ENCODE measurements around the gene KCTD21.
A peak's percentile ranks its signal among the peaks of the same experiment; 100 is the strongest.

Gene KCTD21

DNA sequence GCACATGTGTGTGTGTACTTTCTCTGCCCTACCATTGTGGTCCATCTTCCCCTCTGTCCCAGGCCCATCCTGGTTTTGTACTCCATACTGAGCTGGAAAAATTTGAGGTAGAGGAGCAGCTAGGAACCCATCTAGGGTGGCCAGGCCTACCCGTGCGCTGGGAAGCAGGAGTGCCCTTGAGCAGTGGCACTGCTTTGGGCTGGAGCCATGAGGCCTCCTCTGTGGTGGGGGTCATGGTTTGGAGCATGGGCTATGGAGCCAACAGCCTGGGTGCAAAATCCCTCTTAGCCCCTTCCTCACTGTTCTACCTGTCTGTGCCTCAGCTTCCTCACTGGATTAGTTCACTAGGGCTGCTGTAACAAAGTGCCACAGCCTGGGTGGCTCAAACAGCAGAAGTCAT, 27.1 kb downstream of the KCTD21 start:
- in situ Hi-C loops (cut with HindIII; ENCODE audit: low pct_ligation_motif_present, low pct_unique_long_range_greater_than_20kb, low sequenced_read_pairs): no loop called here
- no peak for DNase-seq

DNA sequence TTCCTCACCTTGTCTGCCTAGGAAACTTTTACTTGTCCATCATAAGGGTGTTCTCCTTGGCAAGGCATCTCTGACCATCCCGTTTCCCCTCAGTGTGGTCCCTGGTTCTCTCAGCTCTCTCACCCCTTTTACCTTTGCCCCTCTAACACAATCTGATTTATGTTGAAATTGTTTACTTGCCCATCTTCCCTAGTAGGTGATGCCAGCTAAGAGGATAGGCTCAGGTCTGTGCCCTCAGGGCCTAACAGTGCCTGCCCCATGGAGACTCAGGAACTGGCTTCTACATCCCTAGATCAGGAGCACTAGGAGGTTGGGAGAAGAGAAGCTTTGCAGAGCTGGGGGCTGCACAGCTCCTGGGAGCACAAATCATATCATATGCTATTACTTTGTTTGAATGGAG, 27.9 kb downstream of the KCTD21 start:
- in situ Hi-C loops (cut with HindIII; ENCODE audit: low pct_ligation_motif_present, low pct_unique_long_range_greater_than_20kb, low sequenced_read_pairs): no loop called here
- no peak for DNase-seq

DNA sequence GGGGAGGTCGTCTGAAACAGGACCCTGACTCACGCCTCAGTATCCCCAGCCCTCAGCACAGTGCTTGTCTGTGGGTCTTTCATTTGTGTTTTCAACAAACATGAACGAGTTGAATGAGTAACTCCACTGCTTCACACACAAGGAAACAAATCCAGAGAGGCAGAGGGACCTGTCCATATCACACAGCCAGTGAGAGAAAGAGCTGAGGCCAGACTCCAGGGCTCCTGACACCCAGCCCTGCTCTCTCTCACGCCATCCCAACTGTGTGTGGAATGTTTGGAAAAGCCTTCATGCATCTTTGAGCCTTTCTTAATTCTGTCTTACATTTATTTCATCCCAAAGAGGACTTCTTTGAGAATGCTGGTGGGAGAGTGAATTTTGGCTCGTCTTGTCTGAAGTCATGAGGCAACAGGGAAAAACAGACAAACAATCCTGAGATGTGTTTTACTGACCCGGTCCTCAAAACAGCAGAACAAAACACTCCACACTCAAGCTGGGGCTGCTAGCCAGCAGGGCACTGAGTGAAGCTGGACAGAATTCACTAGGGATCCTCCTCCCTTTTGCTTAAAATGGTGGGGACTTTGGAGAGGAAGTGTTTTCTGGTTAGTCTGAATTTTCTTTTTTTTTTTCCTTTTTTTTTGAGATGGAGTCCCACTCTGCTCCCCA, 29.3 kb downstream of the KCTD21 start:
- no peak for DNase-seq
- in situ Hi-C loops (cut with HindIII; ENCODE audit: low pct_ligation_motif_present, low pct_unique_long_range_greater_than_20kb, low sequenced_read_pairs): no loop called here

DNA sequence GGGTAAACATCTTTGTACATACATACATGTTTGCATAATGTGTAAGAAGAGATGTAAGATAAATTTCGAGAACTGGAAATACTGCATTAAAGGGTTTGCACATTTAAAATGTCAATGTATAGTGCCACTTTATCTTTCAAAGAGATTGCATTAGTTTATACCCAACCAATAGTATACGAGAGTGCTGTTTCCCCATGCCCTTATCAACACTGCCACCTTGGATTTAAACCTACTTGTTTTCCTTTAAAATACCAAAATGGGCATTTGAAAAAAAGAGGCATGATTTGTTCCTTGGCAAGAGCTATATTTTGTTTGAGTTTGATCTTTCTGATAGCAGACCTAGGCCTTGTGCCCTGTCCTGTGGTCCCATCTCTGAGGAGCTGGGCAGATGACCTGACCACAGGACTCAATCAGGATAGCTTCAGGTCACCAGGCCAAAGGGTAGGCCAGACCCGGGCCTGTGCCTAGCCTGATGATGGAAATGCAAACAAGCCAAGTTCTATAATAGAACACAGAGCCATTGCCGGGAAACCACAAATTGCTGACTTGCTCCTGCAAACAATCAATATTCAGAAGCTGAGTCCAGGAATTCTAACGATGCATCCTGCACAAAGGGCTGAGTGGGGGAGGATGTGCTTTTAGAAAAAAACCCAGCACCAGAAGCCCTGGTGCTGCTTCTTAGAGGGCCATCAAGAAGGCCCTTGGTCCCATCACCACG, 32.1 kb downstream of the KCTD21 start:
- no peak for DNase-seq
- in situ Hi-C loops (cut with HindIII; ENCODE audit: low pct_ligation_motif_present, low pct_unique_long_range_greater_than_20kb, low sequenced_read_pairs): no loop called here

DNA sequence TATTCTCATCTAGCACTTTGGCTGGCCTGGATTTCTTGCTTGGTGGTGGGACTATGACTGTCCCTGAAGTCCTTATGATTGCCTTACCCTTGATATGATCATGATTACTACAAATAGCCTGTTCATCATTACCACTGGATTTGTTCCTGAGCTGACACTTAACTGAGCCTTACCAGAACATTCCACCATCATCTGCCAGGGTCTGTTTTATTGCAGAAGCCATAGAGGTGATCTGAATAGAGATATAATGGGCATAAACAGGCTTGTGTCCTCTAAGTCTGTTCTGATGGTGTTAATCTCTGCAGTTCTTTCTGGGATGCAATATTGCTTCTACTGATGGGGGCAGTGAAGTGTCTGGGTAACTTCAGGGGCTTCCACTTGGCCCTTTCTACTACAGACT, 36.6 kb downstream of the KCTD21 start:
- no peak for DNase-seq
- in situ Hi-C loops (cut with HindIII; ENCODE audit: low pct_ligation_motif_present, low pct_unique_long_range_greater_than_20kb, low sequenced_read_pairs): no loop called here

DNA sequence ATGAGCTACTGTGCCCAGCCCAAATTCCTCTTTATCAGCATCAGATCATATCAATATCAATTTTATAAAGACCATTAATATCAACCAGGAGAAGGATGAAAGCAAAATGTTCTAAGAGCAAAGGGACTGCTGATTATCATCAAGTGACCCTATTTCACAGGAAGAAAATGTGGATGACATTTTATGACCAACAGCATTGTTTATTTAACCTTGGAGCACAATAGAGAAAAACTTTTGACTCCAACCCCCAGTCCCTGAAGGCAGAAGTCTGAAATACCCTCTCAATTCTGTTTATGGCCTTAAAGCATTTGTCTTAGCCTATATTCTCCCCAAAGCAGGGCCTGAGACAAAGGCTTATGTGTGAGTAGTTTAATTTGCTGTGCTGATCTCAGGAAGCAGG, 37.7 kb downstream of the KCTD21 start:
- DNase-seq: no peak
- in situ Hi-C loops (cut with HindIII; ENCODE audit: low pct_ligation_motif_present, low pct_unique_long_range_greater_than_20kb, low sequenced_read_pairs): no loop called here

DNA sequence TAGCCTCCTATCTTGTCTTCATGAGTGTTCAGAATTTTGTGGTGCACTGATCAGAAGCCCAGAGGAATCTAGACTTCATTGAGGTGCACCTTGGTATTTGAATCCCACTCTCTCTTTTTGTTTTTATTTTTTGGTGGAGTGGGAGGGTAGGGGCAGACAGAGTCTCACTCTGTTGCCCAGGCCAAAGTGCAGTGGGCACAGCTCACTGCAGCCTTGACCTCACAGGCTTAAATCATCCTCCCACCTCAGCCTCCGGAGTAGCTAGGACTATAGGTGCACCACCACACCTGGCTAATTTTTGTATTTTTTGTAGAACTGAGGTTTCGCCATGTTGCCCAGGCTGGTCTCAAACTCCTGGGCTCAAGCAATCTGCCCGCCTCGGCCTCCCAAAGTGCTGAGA, 38.1 kb downstream of the KCTD21 start:
- no peak for DNase-seq
- in situ Hi-C loops (cut with HindIII; ENCODE audit: low pct_ligation_motif_present, low pct_unique_long_range_greater_than_20kb, low sequenced_read_pairs): no loop called here

DNA sequence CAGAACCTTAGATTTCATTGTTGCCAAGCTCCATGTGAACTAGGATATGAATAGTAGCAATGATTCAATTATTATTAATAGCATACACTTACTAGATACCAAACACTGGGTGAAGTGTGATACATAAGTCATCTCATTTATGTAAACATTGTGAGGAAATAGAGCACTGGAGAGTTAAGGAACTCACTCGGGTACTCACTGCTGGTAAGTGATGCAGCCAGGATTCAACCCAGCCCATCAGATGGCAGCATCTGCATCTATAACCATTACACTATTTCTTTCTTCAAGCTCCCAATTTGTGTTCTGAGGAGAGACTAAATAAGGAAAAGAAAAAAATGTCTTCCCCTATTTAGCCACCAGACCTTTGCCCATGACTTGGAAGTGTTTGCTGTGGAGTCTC, 38.8 kb downstream of the KCTD21 start:
- no peak for DNase-seq
- in situ Hi-C loops (cut with HindIII; ENCODE audit: low pct_ligation_motif_present, low pct_unique_long_range_greater_than_20kb, low sequenced_read_pairs): no loop called here

DNA sequence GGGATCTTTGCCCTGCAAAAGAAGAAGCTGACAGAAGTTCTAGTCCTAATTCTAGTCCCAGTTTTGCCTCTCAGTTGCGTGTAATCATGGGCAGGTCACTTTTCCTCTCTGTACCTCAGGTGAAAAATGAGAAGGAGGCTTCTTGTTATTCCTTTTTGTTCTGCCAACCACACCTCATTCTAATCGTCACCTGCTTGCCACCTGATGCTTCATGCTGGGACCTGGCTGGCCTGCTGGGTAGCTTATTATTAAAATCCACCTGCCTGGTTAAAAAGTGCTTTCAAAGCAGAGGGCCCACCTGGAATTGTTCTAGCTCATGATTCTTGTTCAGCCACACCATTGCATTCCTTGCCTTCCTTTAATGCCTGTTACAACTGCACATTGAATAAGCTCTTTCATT, 40.6 kb downstream of the KCTD21 start:
- in situ Hi-C loops (cut with HindIII; ENCODE audit: low pct_ligation_motif_present, low pct_unique_long_range_greater_than_20kb, low sequenced_read_pairs): no loop called here
- no peak for DNase-seq

DNA sequence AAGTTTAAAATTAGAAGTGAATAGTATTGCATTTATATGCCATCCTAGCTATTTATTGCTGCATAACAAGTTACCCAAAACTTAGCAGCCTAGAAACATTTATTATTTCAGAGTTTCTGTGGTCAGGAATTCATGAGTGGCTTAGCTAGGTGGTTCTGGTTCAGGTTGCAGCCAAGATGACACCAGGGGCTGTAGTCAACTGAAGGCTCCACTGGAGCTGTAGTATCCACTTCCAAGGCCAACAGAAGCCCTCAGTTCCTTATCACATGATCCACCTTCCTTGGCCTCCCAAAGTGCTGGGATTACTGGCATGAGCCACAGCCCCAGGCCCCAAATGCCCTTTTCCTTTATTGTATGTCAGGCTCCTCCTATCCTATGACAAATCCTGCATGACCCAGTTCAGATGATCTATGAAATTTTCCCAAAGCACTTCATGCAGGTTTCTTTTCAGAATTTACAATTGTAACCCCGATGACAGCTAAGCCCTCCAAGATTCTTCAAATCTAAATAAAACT, 42.9 kb downstream of the KCTD21 start:
- in situ Hi-C loops (cut with HindIII; ENCODE audit: low pct_ligation_motif_present, low pct_unique_long_range_greater_than_20kb, low sequenced_read_pairs): no loop called here
- no peak for DNase-seq

DNA sequence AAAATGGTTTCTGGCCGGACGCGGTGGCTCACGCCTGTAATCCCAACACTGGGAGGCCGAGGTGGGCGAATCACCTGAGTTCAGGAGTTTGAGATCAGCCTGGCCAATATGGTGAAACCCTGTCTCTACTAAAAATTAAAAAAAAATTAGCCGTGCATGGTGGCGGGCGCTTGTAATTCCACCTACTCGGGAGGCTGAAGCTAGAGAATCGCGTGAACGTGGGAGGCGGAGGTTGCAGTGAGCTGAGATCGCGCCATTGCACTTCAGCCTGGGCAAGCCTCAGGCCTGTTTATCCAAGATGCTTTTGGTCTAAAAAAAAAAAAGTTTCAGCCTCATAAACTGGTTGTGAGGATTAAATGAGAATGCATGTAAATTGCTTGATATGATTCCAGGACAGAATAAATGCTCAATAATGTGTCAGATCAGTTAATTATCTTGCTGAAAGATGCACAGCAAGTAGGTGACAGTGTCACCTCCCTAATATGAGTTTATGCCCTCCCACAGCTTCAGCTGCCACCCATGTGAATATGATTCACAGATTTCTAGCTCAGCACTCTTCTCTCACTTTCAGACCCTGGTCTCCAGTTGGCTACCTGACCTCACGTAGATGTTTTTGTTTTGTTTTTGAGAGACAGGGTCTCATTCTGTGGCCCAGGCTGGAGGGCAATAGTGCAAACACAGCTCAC, 47.9 kb downstream of the KCTD21 start:
- in situ Hi-C loops (cut with HindIII; ENCODE audit: low pct_ligation_motif_present, low pct_unique_long_range_greater_than_20kb, low sequenced_read_pairs): no loop called here
- DNase-seq: no peak

DNA sequence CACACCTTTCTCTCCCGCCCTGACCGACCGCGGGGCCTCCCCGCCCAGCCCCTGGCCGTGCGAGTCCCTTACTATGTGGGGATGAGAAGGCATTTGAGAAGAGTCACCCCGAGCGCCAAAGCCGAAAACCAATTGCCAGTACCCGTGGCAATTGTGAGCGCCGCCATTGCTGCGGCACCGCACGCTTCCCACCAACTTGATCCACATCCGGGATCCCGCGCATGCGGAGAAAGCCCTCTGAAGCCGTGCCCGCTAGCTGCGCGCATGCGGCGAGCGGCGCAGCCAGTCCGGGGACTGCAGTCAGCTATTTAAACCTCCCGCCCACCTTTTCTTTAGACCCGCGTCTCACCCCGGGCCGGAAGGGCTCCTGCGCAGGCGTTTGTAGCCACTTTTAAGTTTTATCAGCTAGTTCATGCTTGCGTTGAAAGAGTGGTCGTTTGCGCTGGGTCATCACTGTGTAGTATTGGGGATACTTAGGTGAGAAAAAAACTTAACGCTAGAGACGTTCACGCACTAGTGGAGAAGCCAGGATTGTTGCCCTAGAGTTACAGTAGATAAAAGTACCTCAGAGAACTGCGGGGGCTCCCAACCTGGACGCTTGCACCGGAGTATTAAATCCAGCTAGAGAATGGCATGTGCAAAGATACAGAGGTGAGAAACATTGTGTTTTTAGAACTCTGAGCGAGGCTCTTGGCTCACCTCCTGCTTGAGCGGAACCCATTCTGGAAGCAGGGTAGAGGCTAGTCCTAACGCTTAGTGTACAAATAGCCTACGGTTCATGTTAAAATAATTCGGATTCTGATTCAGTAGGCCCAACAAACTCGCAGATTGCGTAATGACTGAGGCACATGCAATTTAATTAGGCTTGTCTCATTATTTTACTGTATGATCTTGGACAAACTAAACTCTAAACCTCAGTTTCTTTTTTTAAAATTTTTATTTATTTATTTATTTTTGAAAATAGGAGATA, 48.7 kb downstream of the KCTD21 start, which contains the start of gene ALG8:
Gene ALG8, minus strand, starts transcription at position 205 of the 970 bp plus-strand sequence. Its CDS starts 38 bp downstream, at position 167.
- peak; percentile 94 for DNase-seq
- in situ Hi-C loops (cut with HindIII; ENCODE audit: low pct_ligation_motif_present, low pct_unique_long_range_greater_than_20kb, low sequenced_read_pairs): no loop called here

DNA sequence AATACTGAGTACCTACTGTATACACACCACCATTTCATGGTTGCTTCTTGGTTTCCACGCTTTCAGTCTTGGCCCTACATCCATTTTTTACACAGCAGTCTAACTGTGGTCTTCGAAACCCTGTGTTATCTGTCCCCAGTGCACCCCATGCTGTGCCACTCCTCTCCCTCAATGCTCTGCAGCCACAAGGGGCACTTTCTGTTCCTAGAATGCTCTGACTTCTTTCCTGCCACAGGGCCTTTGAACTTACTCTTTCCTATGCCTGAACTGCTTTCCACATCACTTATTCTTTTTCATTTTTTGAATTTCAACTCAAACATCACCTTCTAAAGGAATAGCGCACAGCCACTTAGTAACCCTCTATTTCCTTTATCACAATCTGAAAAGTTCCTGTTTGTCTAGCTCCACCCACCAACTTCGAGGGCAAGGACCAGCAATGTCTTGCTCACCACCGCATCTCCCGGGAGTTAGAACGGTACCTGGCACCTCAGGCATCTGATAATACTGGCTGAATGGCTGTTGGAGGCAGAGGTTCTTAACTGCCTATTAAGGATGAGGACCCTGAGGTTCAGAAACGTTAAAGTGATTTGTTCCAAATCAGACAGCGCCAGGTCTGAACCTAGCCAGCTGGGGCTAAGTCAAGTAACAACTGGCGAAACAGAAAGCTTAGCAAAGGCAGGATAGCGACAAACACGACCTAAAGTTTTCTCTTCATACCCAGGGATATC, 49.6 kb downstream of the KCTD21 start:
- peak; percentile 33 for DNase-seq
- in situ Hi-C loops (cut with HindIII; ENCODE audit: low pct_ligation_motif_present, low pct_unique_long_range_greater_than_20kb, low sequenced_read_pairs): no loop called here

DNA sequence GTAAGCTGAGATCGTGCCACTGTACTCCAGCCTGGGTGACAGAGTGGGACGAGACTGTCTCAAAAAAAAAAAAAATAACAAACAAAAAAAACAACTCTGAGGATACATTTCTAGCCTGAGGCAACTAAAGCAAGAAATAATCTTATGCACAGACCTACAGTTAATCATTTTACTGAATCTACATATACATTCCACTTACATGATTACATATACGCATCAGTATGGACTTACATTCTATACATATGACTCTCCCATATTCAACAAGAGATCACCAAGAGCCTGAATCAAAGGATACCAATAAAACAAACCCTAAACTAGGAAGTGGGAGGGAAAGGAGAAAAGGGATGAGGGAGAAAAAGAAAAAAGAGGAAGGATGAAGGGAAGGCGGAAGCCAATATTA, 50.1 kb downstream of the KCTD21 start:
- no peak for DNase-seq
- in situ Hi-C loops (cut with HindIII; ENCODE audit: low pct_ligation_motif_present, low pct_unique_long_range_greater_than_20kb, low sequenced_read_pairs): no loop called here

DNA sequence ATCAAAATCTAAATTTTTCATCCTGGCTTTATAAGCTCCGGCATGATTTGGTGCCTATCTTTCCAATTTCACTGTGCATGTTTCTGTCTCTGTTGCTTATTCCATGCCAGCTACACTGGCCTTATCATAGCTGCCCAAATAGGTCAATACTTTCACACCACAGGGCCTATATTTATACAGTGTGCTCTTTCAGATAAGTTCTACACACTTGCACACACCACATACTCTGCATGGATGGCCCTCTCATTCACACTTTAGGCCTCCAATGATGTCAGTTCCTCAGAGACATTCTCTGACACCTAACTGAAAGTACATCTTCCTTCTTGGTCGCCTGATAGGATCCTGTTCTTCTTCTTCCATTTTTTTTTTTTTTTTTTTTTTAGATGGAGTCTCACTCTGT, 56.0 kb downstream of the KCTD21 start:
- in situ Hi-C loops (cut with HindIII; ENCODE audit: low pct_ligation_motif_present, low pct_unique_long_range_greater_than_20kb, low sequenced_read_pairs): no loop called here
- DNase-seq: no peak

DNA sequence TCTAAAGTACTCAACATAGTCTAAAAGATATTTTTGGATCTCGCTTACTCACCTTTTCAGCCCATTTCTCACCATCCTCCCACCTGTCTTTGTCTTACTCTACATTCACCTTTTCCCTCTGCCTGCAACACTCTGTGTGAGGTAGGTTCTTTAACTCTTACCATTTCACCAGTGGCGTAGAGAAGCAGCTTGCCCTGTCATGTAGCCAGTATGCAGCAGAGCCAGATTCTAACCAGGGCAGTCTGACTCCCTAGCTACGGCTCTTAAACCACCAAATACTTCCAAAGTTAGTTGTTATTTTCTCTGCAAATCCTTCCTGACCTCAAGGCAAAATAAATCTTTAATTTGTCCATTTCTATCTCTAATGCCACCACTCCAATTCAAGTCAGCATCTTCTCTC, 56.5 kb downstream of the KCTD21 start:
- no peak for DNase-seq
- in situ Hi-C loops (cut with HindIII; ENCODE audit: low pct_ligation_motif_present, low pct_unique_long_range_greater_than_20kb, low sequenced_read_pairs): no loop called here

DNA sequence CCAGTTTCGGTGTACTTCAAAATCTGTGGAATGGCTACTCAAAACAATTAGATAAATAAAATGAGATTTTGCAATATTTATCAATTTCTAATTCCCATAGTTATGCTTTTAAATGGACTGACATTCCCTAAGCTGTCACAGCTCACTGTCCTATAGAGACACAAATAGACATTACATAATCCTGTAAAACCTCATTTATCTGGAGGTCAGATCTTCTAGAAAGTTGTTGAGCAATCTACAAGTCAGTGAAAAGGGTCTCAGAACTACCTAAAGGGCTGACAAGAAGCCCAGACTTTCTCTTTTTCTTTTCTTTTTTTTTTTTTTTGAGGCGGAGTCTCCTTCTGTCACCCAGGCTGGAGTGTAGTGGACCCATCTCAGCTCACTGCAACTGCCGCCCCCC, 61.0 kb downstream of the KCTD21 start:
- DNase-seq: no peak
- in situ Hi-C loops (cut with HindIII; ENCODE audit: low pct_ligation_motif_present, low pct_unique_long_range_greater_than_20kb, low sequenced_read_pairs): no loop called here

Data from ACHN (cell line).